GM21576 (cell line): ENCODE results near the gene CORT.
"Not testable (repeated sequence)": the region's sequence is repeated elsewhere in the genome, so short reads cannot be mapped to it uniquely, and the experiment has no call there.

ENCODE experiments used
- ATAC-seq: cut with Tn5 transposase; IDR thresholded peaks from one replicate; pipeline ENCODE4 v1.9.1; 2021; ENCODE audit warnings: mild to moderate bottlenecking, moderate library complexity; ENCODE audit not compliant: unreplicated experiment

CORT gene

DNA sequence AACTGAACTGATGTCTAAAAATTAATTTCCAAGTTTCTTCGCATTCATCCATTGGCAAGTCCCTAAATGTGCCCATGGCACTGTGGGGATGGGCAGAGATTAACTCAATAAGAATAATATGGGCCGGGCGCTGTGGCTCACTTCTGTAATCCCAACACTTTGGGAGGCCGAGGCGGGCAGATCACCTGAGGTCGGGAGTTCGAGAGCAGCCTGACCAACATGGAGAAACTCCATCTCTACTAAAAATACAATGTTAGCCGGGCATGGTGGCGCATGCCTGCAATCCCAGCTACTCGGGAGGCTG, 24.4 kb downstream of the CORT start:
- ATAC-seq: not testable (repeated sequence)

DNA sequence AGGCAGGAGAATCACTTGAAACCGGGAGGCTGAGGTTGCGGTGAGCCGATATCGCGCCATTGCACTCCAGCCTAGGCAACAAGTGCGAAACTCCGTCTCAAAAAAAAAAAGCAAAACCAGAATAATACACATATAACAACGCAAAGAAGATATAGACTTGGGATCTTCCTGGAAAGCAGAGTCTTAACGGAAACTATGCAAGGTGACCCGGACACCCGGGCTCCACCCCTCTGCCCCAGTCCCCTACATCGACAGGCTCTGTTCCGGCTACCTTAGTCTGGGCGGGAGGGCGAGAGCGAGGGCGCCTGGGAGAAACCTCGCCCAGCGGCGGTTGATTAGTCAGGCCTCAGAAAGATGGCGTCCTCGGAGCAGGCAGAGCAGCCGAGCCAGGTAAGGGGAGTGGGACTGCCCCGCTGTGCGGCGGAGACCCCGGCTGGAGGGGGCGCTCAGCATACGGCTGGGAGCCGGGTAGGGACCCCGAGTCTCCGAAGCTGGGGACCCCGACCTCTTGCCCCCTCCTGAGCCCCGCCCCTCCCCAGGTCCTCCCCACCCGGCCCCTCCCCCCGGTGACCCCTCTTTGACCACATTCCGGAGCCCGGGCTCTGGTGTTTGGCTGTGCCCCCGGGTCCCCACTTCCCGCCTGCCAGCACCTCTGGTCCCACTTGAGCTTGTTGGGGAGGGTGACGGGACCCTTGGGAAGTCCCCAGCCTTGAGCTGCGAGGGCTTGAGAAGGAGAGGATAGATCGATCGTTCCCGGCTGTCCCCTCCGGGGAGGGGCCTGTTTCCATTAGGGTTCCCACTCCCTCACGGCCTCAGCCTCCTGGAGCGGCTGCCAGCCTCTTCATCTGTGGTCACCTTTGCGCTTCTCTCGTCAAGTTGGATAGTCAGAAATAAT, 25.0 kb downstream of the CORT start, which contains the start of gene PEX14:
TSS of gene PEX14 (plus strand) at position 338 of the 895 bp plus-strand sequence. CDS start at position 355, 17 bp downstream.
- peak; percentile 58 for ATAC-seq

DNA sequence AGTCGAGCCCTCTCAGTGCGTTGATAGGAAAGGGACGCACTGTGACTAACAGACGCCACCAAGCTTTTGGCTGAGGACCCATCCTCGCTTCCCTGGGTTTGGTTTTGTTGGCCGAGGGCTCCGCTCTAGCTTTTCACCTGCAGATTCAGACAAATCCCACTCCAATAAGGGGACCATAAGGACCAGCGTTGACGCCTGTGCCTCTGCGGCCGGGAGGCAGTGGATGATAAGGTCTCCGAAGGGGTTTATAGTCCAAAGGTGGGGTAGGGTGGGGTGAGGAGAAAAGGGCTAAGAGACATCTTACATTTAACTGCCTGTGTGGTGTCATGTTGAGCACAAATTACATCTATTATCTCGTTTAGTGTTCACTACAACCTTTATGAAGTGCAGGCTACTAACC, 25.7 kb downstream of the CORT start:
- ATAC-seq: no peak

DNA sequence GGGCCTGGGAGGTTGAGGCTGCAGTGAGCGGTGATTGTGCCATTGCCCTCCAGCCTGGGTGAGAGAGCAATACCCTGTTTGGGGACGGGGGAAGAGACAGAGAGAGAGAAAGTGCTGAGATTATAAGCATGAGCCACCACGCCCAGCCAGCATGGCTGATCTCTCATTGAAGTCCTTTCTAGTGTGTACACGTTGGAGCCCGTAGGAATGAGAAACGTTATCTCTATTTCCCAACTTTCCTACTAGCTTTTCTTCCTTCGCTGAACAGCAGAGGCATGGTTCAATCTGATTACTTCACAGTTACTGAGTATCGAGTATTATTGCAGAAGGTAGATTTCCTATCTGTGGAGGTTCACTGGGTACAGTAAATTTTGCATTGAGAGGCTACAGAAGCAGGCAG, 29.5 kb downstream of the CORT start:
- no peak for ATAC-seq

DNA sequence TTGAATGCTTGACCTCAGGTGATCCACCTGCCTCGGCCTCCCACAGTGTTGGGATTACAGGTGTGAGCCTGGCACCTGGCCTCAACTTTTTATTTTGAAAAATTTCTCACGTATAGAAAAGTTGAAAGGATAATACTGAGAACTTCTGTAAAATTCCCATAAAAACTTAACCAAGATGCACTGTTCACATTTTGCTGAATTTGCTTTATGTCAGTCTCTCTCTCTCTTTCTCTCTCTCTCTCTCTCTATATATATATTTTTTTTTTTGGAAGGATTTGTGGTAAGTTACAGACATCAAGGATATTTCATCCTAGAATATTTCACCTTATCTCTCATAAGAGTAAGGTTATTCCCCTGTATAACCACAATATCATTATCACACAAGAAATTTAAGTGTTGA, 30.8 kb downstream of the CORT start:
- ATAC-seq: no peak

DNA sequence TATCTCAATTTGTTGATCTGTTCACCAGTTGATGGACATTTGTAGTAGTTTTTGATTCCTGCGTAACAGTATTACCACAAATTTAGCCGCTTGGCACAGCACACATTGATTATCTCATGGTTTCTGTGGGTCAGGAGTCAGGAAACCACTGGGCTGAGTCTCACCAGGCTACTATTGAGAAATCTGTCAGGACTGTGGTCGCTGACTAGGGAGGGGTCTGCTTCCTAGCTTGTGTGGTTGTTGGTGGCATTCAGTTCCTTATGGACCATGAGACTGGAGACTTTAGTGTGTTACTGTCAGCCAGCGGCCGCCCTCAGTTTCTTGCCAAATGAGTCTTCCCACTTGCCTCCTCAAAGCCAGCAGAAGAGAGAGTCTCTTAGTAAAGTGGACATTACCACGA, 34.7 kb downstream of the CORT start:
- ATAC-seq: no peak

DNA sequence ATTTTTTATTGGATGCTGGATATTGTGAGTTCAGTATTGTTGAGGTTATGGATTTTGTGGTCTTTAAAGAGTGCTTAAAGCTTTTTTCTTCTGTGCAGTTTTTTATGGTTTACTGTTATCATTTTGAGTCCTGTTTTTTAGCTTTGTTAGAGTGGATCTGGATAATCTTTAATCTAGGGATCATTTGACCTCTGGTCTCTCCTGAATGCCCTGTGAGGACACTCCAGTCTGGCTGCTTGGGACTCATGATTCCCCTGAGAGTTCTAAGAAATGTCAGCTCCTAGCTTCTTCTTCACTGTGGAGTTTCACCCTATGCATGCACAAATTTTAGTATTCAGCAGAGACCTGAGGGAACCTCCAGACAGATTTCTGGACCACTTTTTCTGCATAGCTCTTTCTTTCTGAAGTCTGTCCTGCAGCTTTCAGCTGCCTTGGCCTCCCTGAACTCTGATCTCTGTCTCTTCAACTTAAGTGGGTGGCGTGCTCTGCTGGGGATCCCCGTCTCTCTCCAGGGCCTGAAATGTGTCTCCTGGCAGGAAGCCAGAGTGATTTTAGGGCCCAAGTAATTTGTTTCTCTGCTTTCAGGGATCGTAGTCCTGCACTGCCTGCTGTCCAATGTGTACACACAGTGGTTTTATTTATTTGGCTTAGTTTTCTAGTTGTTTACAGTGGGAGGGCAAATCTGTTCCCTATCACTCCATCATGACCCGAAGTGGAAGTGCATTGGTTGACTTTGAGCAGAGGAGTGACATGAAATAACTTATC, 39.6 kb downstream of the CORT start:
- ATAC-seq: no peak

DNA sequence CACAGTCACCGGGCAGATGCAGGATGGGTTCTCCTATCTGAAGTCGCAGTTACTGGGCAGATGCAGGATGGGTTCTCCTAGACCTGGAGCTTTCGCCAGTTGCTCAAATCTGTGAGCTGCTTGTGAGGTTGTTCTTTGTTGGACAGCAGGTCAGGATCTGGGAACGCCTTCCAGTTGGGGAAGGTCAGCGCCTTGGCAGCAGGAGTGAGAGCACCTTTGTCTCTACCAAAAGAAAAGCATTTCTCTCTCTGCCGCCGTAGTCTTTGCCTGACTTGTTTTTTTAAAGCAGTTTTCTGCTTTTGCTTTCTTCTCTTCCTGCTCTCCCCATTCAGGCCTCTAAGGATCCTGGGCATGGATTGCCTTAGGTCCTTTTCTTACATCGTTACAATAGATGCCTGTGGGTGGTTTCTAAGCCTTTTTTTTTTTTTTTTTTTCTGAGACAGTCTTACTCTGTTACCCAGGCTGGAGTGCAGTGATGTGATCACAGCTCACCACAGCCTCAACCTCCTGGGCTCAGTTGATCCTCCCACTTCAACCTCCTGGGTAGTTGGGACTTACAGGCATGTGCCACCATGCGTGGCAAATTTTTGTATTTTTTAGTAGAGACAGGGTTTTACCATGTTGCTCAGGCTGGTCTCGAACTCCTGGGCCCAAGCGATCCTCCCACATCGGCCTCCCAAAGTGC, 40.6 kb downstream of the CORT start:
- no peak for ATAC-seq

DNA sequence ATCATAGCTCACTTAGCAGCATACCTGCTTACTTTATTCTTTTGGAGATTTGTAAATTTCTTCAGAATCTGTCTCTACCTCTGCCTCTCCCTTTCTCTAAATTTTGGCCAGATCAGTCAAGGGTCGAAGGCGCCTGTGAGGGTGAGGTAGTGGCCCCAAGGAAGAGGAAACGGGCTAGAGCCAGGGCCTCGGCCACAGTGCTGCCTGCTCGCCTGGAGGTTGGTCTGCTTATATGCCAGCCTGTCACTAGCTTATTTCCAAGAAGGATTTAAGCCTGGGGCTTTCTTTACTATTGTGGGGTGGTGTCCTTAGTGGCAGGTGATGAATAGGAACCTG, 44.6 kb downstream of the CORT start:
- ATAC-seq: peak; percentile 5

DNA sequence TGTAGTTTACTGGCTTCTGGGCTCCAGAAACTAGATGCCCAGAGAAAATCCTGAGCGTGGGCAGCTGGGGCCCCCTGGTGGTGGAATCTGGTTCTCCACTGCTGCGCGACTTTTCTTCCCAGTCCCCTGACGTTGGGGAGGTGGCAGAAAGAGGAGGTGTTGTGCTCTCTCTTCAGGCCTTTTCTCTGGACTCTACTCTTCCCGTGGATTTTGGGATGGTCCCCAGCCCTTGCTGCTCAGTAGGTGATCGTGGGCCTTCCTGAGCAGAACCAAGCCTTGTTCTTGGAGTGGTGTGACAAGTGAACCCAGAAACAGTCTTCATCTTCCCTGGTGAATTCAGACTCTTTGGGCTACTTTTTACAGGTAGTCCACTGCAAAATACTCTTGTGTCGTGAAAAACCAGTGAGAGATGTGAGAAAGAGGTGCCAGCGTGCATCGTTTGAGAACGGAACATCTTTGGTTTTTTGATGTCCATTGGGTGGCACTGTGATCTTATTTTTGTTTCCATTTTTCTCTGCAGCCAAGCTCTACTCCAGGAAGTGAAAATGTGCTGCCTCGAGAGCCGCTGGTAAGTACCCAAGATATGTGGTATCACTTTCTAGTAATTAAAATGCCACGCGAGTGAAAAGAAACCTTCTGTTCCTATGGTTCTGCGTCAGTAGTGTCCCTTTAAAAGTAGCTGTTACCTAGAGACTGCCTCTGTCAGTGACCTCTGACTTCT, 45.1 kb downstream of the CORT start:
- peak; percentile 74 for ATAC-seq

DNA sequence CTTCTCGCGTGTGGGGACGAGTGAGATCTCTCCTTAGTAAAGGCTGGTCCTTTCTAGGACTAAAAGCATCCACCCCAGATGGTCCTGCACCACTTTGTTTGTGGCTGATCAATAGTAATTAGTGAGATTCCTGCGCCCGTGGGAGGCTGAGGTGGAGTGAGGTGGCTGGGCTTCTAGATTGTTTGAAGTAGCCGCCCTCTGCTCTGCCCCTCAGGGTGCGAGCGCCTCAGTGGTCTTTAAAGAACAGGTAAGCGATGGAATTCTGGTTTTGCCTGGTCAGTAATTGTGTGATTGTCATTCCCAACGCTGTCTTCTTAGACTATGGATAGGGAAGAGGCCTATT, 45.6 kb downstream of the CORT start:
- no peak for ATAC-seq

DNA sequence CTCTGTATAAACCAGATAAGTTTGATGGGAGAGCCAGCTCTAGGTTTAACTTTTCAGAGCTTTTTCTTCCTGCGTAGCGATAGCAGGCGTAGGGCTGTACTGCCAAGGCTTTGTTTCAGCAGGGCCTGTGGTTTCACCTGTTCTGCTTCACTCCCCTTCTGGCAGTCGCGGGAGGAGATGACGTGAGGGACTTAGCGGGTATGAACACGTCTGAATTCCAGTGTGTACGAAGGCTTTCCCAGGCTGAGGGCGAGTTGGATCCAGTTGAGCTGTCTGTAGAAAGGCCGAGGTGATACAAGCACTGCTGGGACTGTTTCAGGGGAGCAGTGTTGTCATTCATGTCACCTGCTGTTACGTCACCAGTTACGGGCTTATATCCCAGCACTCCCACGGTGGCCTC, 46.1 kb downstream of the CORT start:
- ATAC-seq: no peak

DNA sequence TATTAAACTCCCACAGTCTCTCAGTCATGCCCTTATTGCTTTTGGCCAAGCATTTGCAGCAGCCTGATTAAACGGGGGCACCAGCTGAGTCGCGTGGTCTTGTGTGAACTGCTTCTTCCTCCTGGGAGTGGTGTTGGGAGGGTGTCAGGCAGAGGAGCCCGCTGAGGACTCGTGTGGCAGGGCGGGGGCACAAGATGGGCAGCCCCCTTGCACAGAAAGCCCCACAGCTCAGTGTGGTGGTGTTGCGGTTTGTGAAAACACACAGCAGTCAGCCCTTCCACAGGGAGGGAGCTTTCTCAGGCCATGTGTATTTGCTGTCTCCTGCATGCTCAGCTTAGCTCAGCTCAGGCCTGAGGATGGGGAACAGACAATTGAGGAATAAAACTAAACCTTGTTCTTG, 47.3 kb downstream of the CORT start:
- no peak for ATAC-seq

DNA sequence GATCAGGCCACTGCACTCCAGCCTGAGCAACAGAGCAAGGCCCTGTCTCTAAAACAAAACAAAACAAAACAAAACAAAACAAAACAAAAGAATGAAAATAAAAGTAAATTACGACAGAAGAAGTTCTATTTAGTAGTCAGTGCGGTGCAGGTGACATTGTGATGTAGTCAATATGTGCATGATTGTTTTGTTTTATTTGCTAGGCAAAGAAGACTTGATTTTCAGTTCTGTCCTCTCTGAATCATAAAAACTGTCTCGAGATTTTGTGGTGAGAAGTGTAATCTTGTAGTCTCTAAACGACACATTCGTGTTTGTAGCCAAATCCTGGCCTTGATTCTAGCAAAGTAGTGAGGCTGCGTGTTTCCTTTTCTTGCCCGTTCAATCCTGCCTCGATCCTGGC, 48.4 kb downstream of the CORT start:
- no peak for ATAC-seq
